Glutamatergic neuron (in vitro differentiated cells): Measurements from ENCODE around the gene PPM1L. TPM values are rescaled to one million over a fixed set of nuclear protein-coding genes. Genes with fewer than 3 reads are reported as not detected.
"Not testable (repeated sequence)": the region's sequence is repeated elsewhere in the genome, so short reads cannot be mapped to it uniquely, and the experiment has no call there.

Source experiments
- DNase-seq: peaks from one replicate; pipeline ENCODE4 v3.0.0; 2022
- H3K27ac Mint-ChIP-seq: one replicate; pipeline ENCODE4 v1.8.0; 2020; ENCODE audit warnings: mild to moderate bottlenecking, mixed read lengths, inconsistent platforms; ENCODE audit not compliant: unreplicated experiment
- H3K27me3 Mint-ChIP-seq: one replicate; pipeline ENCODE4 v1.8.0; 2020; ENCODE audit warnings: mild to moderate bottlenecking, moderate library complexity, mixed read lengths, inconsistent platforms; ENCODE audit not compliant: unreplicated experiment
- H3K36me3 Mint-ChIP-seq: one replicate; pipeline ENCODE4 v1.8.0; 2020; ENCODE audit warnings: mild to moderate bottlenecking, mixed read lengths, inconsistent platforms; ENCODE audit not compliant: unreplicated experiment
- H3K4me1 Mint-ChIP-seq: one replicate; pipeline ENCODE4 v1.8.0; 2020; ENCODE audit warnings: mild to moderate bottlenecking, low read depth, mixed read lengths, inconsistent platforms; ENCODE audit not compliant: unreplicated experiment
- H3K4me3 Mint-ChIP-seq: one replicate; pipeline ENCODE4 v1.8.0; 2020; ENCODE audit warnings: mild to moderate bottlenecking, mixed read lengths, inconsistent platforms; ENCODE audit not compliant: unreplicated experiment
- H3K9me3 Mint-ChIP-seq: one replicate; pipeline ENCODE4 v1.8.0; 2020; ENCODE audit warnings: mild to moderate bottlenecking, moderate library complexity, mixed read lengths, inconsistent platforms; ENCODE audit not compliant: unreplicated experiment
- CTCF ChIP-seq: fragments of 200-600 bp; sonication (generic); IDR thresholded peaks from one replicate; pipeline ENCODE4 v1.5.0; 2021; ENCODE audit not compliant: partially characterized antibody, unreplicated experiment
- total RNA-seq: library from RNA; stranded (reverse); fragmentation: NEBNext Ultra II Directional; extraction: Animal tissue kit (Norgen Biotek cat#: 25700); gene quantifications from one replicate; pipeline ENCODE4 v1.2.1, GENCODE V29; 2021; ENCODE audit not compliant: unreplicated experiment

Gene PPM1L
- total RNA-seq, 1 donor from 2014 or later, result 81.4 TPM

DNA sequence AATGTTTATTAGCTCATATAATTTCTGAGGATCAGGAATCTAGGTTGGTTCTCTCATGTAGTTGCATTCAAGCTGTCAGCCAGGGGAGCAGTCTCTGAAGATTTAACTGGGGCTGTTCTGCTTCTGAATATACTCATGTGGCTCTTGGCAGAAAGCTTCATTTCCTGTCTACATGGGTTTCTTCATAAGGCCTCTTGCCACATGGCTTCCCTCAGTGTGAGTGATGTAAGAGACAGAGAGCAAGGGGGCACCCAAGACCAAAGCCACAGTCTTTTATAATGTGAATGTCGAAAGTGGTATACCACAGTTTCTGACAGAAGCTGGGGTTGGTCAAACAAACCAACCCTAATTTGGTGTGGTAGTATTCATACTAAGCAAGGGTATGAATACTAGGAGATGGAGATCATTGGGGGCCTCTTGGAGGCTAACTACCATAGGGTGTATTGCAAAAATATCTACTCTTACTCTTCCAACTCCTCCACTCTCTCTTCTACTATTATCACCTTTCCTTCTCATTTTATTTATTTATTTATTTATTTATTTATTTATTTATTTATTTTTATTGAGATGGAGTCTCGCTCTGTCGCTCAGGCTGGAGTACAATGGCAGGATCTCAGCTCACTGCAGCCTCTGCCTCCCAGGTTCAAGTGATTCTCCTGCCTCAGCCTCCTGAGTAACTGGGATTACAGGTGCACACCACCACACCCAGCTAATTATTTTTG lies 225.3 kb downstream of the PPM1L start:
- Mint-ChIP-seq H3K9me3 (peaks cover 5% of the 10 kb centered on the region), H3K27ac (no peak overlapping the region), H3K4me3 (no peak overlapping the region), H3K4me1 (no peaks in the 10 kb centered on the region), H3K27me3 (no peaks in the 10 kb centered on the region), H3K36me3 (peaks cover 15% of the 10 kb centered on the region)
- DNase-seq, result no peak
- no peak for TF ChIP-seq CTCF

GRCh38 chr3:160982491-160982890 lies 226.5 kb downstream of the PPM1L start:
- peaks cover 2% of the 10 kb centered on the region for H3K4me1 Mint-ChIP-seq
- peaks cover 5% of the 10 kb centered on the region for H3K9me3 Mint-ChIP-seq
- no peak overlapping the region for H3K4me3 Mint-ChIP-seq
- no peak for DNase-seq
- H3K27ac Mint-ChIP-seq, result no peak overlapping the region
- H3K36me3 Mint-ChIP-seq, result peaks cover 15% of the 10 kb centered on the region
- TF ChIP-seq CTCF, result no peak
- no peaks in the 10 kb centered on the region for H3K27me3 Mint-ChIP-seq

- H3K4me3 Mint-ChIP-seq, H3K27ac Mint-ChIP-seq, H3K27me3 Mint-ChIP-seq, H3K9me3 Mint-ChIP-seq, H3K4me1 Mint-ChIP-seq, DNase-seq: not testable (repeated sequence)
- H3K36me3 Mint-ChIP-seq, result peaks cover 15% of the 10 kb centered on the region
These were observed 227.9 kb downstream of the PPM1L start for GRCh38 chr3:160983900-160984299.

DNA sequence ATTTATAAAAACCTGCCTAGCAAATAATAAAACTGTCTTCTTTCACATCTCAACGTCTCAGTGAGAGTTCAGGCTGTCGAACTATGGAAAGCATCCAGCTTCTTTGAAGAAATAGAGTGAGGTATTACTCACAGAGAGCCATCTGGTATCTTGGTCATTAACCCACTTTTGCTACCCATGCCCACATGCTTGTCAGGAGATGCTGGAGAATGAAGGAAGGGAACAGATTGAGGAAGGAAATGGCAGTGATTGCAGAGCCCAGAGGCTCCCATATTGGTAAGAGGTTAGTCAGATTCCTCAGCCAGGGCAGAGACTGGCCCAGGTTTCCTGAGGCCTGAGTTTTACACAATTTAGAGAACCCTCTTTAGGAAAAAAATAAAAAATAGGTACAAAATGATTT lies 230.0 kb downstream of the PPM1L start:
- Mint-ChIP-seq H3K4me1 (peaks cover 2% of the 10 kb centered on the region), H3K36me3 (peaks cover 15% of the 10 kb centered on the region), H3K4me3 (no peak overlapping the region), H3K27me3 (no peaks in the 10 kb centered on the region), H3K27ac (no peak overlapping the region), H3K9me3 (peaks cover 6% of the 10 kb centered on the region)
- no peak for DNase-seq
- TF ChIP-seq CTCF, result no peak

DNA sequence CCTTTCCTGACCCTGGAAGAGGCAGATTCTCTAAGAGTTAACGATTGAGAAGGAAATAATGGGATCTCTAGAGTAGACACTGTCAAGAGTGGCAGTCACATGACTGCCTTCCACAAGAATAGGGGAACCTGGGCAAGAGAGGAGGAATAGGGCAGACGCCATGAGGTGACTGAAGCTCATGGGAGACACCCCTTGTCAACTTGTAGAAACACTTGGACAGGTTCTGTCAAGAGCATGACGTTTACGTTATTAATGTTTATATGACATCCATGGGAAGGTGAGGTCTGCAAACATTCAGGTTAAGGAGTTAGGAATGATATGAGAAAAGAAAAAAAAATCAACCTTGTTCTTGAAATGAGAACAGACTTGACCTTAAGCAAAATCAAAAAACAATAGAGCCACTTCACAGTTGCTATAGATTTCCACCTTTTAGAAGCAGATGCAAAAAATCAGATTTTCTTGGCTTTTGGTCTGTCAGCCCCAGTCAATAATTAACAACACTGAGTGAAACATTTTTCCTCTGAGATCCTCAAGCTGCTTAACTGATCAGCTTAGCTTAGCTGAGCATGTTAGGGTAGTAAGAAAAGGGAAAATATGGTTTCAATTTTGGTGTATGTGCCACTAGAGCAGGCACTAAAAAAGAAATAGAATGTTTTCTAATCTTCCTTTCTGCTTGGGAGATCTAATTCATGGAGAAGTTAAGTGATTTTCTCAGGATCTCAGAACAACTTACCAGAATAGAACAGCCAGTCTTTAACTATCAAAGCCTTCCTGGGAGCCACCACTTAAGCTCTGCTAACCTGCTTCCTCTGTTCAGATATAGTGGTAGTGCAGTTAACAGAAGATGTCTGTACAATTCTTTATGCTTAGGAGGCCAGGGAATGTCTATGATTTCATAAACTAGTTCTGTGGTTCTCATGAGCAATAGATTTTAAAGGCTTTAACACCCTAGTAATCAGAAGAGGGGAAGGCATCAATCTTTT lies 232.2 kb downstream of the PPM1L start:
- no peak for DNase-seq
- TF ChIP-seq CTCF, result no peak
- peaks cover 8% of the 10 kb centered on the region for H3K36me3 Mint-ChIP-seq
- no peak overlapping the region for H3K4me3 Mint-ChIP-seq
- no peaks in the 10 kb centered on the region for H3K27me3 Mint-ChIP-seq
- no peak overlapping the region for H3K27ac Mint-ChIP-seq
- peaks cover 6% of the 10 kb centered on the region for H3K9me3 Mint-ChIP-seq
- peaks cover 2% of the 10 kb centered on the region for H3K4me1 Mint-ChIP-seq
